Esophagus squamous epithelium (tissue), 5 donors: ENCODE results near the gene GPX8. TPM values are rescaled to one million over a fixed set of nuclear protein-coding genes. Genes with fewer than 3 reads are reported as not detected.

Experiments
- DNase-seq: peaks from one replicate; lab custom pipeline; 2025; lab: John Stamatoyannopoulos, UW
- H3K27ac ChIP-seq, 4 donors: fragments of 200-600 bp; sonication (generic); one replicate each; pipeline ENCODE4 v1.5.1; 2016 to 2019; ENCODE audit warnings: mild to moderate bottlenecking in 1 of 4
- H3K27me3 ChIP-seq, 4 donors: fragments of 200-600 bp; sonication (generic); 1 replicate in 3 of 4; 2 replicates in 1 of 4; pipeline versions ENCODE4 v1.5.1 to v1.6.0; 2017 to 2021; ENCODE audit warnings: antibody characterized with exemption in 1 of 4
- H3K36me3 ChIP-seq, 3 donors: fragments of 200-600 bp; sonication (generic); one replicate each; pipeline ENCODE4 v1.5.1; 2016 to 2019
- H3K4me1 ChIP-seq, 3 donors: fragments of 200-600 bp; sonication (generic); one replicate each; pipeline ENCODE4 v1.5.1; 2017 to 2019
- H3K4me3 ChIP-seq, 4 donors: fragments of 200-600 bp; sonication (generic); 1 replicate in 3 of 4; 2 replicates in 1 of 4; pipeline ENCODE4 v1.5.1; 2016 to 2019; ENCODE audit warnings: mild to moderate bottlenecking in 2 of 4, moderate library complexity in 1 of 4
- H3K9me3 ChIP-seq, 3 donors: fragments of 200-600 bp; sonication (generic); one replicate each; pipeline ENCODE4 v1.5.1; 2016 to 2019
- CTCF ChIP-seq, 6 experiments: fragments of 450-650 bp in 4 of 6; fragments of 200-600 bp in 2 of 6; sonication (generic) in 2 of 6; IDR thresholded peaks; one replicate each; pipeline ENCODE4 v1.5.1; 2016 to 2019; ENCODE audit warnings: antibody characterized with exemption in 6 of 6, mild to moderate bottlenecking in 4 of 6, moderate library complexity in 4 of 6
- POLR2A ChIP-seq, 4 donors: fragments of 450-650 bp; IDR thresholded peaks; one replicate each; pipeline ENCODE4 v1.6.1; 2017; ENCODE audit warnings: antibody characterized with exemption in 4 of 4, mild to moderate bottlenecking in 4 of 4, moderate library complexity in 3 of 4
- WGBS, 2 donors: methylation state at CpG; one replicate each; pipeline ENCODE4 v1.1.5; 2018; 5-methylcytosine and 5-hydroxymethylcytosine counted together
- intact Hi-C: fragments of 100-400 bp; cut with DNase I; formaldehyde crosslinking; loops from one replicate; pipeline ENCODE4 v1.15.0; 2022
- total RNA-seq, 4 donors: library from RNA; depleted of rRNA; stranded (reverse); fragments of >200 nt; gene quantifications; one replicate each; pipeline ENCODE4 v1.1.0, GENCODE V29; 2016
- donor health status: DM: yes; HTN: yes; CAD: no.

Gene GPX8
- total RNA-seq, 4 donors from 2014 or later = 0.45 to 8.7 (median 7.3) TPM

- no peak for DNase-seq
- WGBS, 2 donors = 33 to 35% methylated on average over 5 of the region's 5 CpGs
- H3K27ac ChIP-seq = peak overlapping the region; percentile 23 to 79 (median 52)
Observed at GRCh38 chr5:55151923-55152842, 7.8 kb upstream of the GPX8 start.

GRCh38 chr5:55154873-55155272 is 5.1 kb upstream of the GPX8 start:
- 6 to 25% methylated on average over 3 of the region's 3 CpGs for WGBS, 2 donors
- peaks cover 0 to 67% (median 0%) of the 10 kb centered on the region in 4 donors for H3K27me3 ChIP-seq
- H3K27ac ChIP-seq = no peak overlapping the region
- no peak overlapping the region for H3K4me3 ChIP-seq
- DNase-seq = no peak
- H3K4me1 ChIP-seq = peaks cover 0 to 21% (median 8%) of the 10 kb centered on the region in 3 donors
- intact Hi-C loops = loop anchor here (10.0 kb wide), 1 partner anchor 250 kb away; no protein-coding TSS in a partner anchor
- TF ChIP-seq CTCF (IDR thresholded peaks at IDR 0.05) (no peak), POLR2A (IDR thresholded peaks at IDR 0.05) (no peak)
- no peaks in the 10 kb centered on the region for H3K9me3 ChIP-seq
- H3K36me3 ChIP-seq = no peaks in the 10 kb centered on the region

More at GRCh38 chr5:55151923-55152842, 7.8 kb upstream of the GPX8 start:
- H3K4me1 ChIP-seq = peaks cover 0 to 31% (median 8%) of the 10 kb centered on the region in 3 donors
- no peaks in the 10 kb centered on the region for H3K36me3 ChIP-seq
- peaks cover 0 to 65% (median 0%) of the 10 kb centered on the region in 4 donors for H3K27me3 ChIP-seq
- intact Hi-C loops = loop anchor here (10.0 kb wide), 1 partner anchor 247 kb away; no protein-coding TSS in a partner anchor
- TF ChIP-seq POLR2A (IDR thresholded peaks at IDR 0.05) = no peak
- no peak for TF ChIP-seq CTCF (IDR thresholded peaks at IDR 0.05)
- H3K4me3 ChIP-seq = no peak overlapping the region
- no peaks in the 10 kb centered on the region for H3K9me3 ChIP-seq

GRCh38 chr5:55160493-55161209 is 680 bp downstream of the GPX8 start:
- Histone ChIP-seq H3K4me3 (peak overlapping the region; percentile 3 to 63 (median 42)), H3K27me3 (peaks cover 0 to 27% (median 0%) of the 10 kb centered on the region in 4 donors), H3K27ac (peak overlapping the region in 2 of 4 donors; percentile 68 to 80), H3K9me3 (no peaks in the 10 kb centered on the region), H3K36me3 (no peaks in the 10 kb centered on the region), H3K4me1 (peaks cover 0 to 24% (median 0%) of the 10 kb centered on the region in 3 donors)
- TF ChIP-seq CTCF (IDR thresholded peaks at IDR 0.05) (no peak), POLR2A (IDR thresholded peaks at IDR 0.05) (peak in 1 of 4 donors; percentile 39)
- intact Hi-C loops = no loop called here
- DNase-seq = no peak
- whole genome bisulfite sequencing, 2 donors = 6 to 8% methylated on average over 9 of the region's 9 CpGs

- peaks cover 0 to 10% (median 0%) of the 10 kb centered on the region in 4 donors for H3K27me3 ChIP-seq
- 81 to 82% methylated on average over 4 of the region's 4 CpGs for WGBS, 2 donors
- no peak for DNase-seq
- no peaks in the 10 kb centered on the region for H3K36me3 ChIP-seq
- no peak overlapping the region for H3K27ac ChIP-seq
- H3K4me1 ChIP-seq = peaks cover 0 to 24% (median 0%) of the 10 kb centered on the region in 3 donors
- H3K4me3 ChIP-seq = no peak overlapping the region
- H3K9me3 ChIP-seq = no peaks in the 10 kb centered on the region
- TF ChIP-seq CTCF (IDR thresholded peaks at IDR 0.05) (no peak), POLR2A (IDR thresholded peaks at IDR 0.05) (no peak)
- intact Hi-C loops = no loop called here
Observed at GRCh38 chr5:55162666-55163065, 2.7 kb downstream of the GPX8 start.
